ENCODE data around the gene TUNAR. TPM values are rescaled to one million over a fixed set of nuclear protein-coding genes. Genes with fewer than 3 reads are reported as not detected.

Gene TUNAR
- total RNA-seq, 1 experiment from 2014 or later, result not detected

GRCh38 chr14:95902273-95902826 is 25.7 kb downstream of the TUNAR start:
- CTCF ChIA-PET, result no interaction called here
- POLR2A ChIA-PET (ENCODE audit: low non-redundant PET), result no interaction called here
- H3K4me3 ChIP-seq (ENCODE audit: low read depth, low read length, poor library complexity, severe bottlenecking), result no peak overlapping the region
- DNase-seq (ENCODE audit: low spot score), result no peak
- H3K27ac ChIP-seq (ENCODE audit: low read depth, low read length, poor library complexity, severe bottlenecking), result no peak overlapping the region
- H3K9me3 ChIP-seq (ENCODE audit: low read depth, low read length, poor library complexity, severe bottlenecking), result no peaks in the 10 kb centered on the region
- H3K27me3 ChIP-seq (replicated peaks; ENCODE audit: insufficient read depth, low read depth, low read length, poor library complexity), result peaks cover 81% of the 10 kb centered on the region
- no peaks in the 10 kb centered on the region for H3K36me3 ChIP-seq (ENCODE audit: insufficient read depth, low read length, poor library complexity, severe bottlenecking)
- no peaks in the 10 kb centered on the region for H3K4me1 ChIP-seq (ENCODE audit: insufficient read depth, low read length, poor library complexity, severe bottlenecking)
- intact Hi-C loops (cut with micrococcal nuclease; ENCODE audit: unreplicated experiment), result no loop called here
- BruUV-seq (replicated peaks), result no TSS peak
- no peak for TF ChIP-seq CTCF (conservative IDR thresholded peaks at IDR 0.05; ENCODE audit: low read depth, low read length)
- TF ChIP-seq EZH2 (IDR thresholded peaks at IDR 0.05; ENCODE audit: borderline replicate concordance, low read depth, low read length, poor library complexity, severe bottlenecking), result no peak

GRCh38 chr14:95903165-95903564 is 26.5 kb downstream of the TUNAR start:
- peaks cover 81% of the 10 kb centered on the region for H3K27me3 ChIP-seq (replicated peaks; ENCODE audit: insufficient read depth, low read depth, low read length, poor library complexity)
- intact Hi-C loops (cut with micrococcal nuclease; ENCODE audit: unreplicated experiment), result no loop called here
- no peak overlapping the region for H3K27ac ChIP-seq (ENCODE audit: low read depth, low read length, poor library complexity, severe bottlenecking)
- no peak for DNase-seq (ENCODE audit: low spot score)
- H3K9me3 ChIP-seq (ENCODE audit: low read depth, low read length, poor library complexity, severe bottlenecking), result no peaks in the 10 kb centered on the region
- BruUV-seq (replicated peaks), result no TSS peak
- TF ChIP-seq EZH2 (IDR thresholded peaks at IDR 0.05; ENCODE audit: borderline replicate concordance, low read depth, low read length, poor library complexity, severe bottlenecking) (no peak), CTCF (conservative IDR thresholded peaks at IDR 0.05; ENCODE audit: low read depth, low read length) (no peak)
- H3K36me3 ChIP-seq (ENCODE audit: insufficient read depth, low read length, poor library complexity, severe bottlenecking), result no peaks in the 10 kb centered on the region
- H3K4me3 ChIP-seq (ENCODE audit: low read depth, low read length, poor library complexity, severe bottlenecking), result no peak overlapping the region
- H3K4me1 ChIP-seq (ENCODE audit: insufficient read depth, low read length, poor library complexity, severe bottlenecking), result no peaks in the 10 kb centered on the region
- POLR2A ChIA-PET (ENCODE audit: low non-redundant PET), result no interaction called here
- CTCF ChIA-PET, result no interaction called here

- Histone ChIP-seq H3K36me3 (ENCODE audit: insufficient read depth, low read length, poor library complexity, severe bottlenecking) (no peaks in the 10 kb centered on the region), H3K4me1 (ENCODE audit: insufficient read depth, low read length, poor library complexity, severe bottlenecking) (no peaks in the 10 kb centered on the region), H3K9me3 (ENCODE audit: low read depth, low read length, poor library complexity, severe bottlenecking) (no peaks in the 10 kb centered on the region), H3K27me3 (replicated peaks; ENCODE audit: insufficient read depth, low read depth, low read length, poor library complexity) (peaks cover 76% of the 10 kb centered on the region), H3K27ac (ENCODE audit: low read depth, low read length, poor library complexity, severe bottlenecking) (no peak overlapping the region), H3K4me3 (ENCODE audit: low read depth, low read length, poor library complexity, severe bottlenecking) (no peak overlapping the region)
- TF ChIP-seq EZH2 (IDR thresholded peaks at IDR 0.05; ENCODE audit: borderline replicate concordance, low read depth, low read length, poor library complexity, severe bottlenecking) (no peak), CTCF (conservative IDR thresholded peaks at IDR 0.05; ENCODE audit: low read depth, low read length) (no peak)
- intact Hi-C loops (cut with micrococcal nuclease; ENCODE audit: unreplicated experiment), result no loop called here
- DNase-seq (ENCODE audit: low spot score), result no peak
- POLR2A ChIA-PET (ENCODE audit: low non-redundant PET), result no interaction called here
- CTCF ChIA-PET, result no interaction called here
- no TSS peak for BruUV-seq (replicated peaks)
These were observed 27.0 kb downstream of the TUNAR start for GRCh38 chr14:95903616-95904107.

Measured in A673 (cell line).